Measurements from ENCODE around the gene LRRC51.

Gene LRRC51

DNA sequence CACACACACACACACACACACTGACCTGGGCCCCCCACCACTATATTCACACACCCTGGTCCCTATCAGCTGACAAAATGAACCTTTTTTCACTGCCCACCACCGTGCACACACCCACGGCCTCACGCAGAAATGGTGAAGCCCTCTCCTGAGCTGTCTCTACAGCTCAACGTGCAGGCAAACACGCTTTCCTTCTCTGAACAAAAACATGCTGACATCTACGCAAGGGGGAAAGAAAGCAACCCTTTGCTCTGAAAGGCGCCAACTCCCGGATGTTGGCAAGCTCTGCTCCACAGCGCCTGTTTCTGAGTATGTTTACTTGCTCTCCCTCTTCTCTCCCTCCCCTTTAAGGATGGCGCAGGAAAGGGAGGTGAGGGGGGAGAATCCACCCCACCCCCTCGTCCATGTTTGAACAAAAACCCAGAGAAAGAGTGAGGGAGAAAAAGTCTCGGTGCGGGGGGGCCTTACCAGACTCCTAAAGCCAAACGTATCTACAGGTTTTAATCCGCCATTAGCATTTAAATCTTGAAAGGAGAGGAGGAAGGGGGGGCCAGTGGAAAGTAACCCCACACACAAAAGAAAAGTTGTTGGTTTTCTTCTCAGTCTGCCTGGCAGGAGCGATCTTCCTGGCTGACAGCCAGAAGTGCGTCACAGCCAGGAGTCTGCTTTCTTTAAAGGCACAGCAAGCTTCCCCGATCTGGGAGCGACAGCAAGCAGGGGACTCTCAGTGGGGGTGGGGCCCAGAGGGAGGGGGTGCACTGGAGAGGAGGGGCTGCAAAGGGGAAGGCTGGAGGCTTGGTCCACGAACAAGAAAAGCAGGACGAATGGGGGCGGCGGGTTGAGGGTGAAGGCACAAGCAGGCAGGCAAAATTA is 39.9 kb upstream of the LRRC51 start:
- peak overlapping the region; percentile 97 for H3K27ac ChIP-seq
- TF ChIP-seq, protein P1, sequence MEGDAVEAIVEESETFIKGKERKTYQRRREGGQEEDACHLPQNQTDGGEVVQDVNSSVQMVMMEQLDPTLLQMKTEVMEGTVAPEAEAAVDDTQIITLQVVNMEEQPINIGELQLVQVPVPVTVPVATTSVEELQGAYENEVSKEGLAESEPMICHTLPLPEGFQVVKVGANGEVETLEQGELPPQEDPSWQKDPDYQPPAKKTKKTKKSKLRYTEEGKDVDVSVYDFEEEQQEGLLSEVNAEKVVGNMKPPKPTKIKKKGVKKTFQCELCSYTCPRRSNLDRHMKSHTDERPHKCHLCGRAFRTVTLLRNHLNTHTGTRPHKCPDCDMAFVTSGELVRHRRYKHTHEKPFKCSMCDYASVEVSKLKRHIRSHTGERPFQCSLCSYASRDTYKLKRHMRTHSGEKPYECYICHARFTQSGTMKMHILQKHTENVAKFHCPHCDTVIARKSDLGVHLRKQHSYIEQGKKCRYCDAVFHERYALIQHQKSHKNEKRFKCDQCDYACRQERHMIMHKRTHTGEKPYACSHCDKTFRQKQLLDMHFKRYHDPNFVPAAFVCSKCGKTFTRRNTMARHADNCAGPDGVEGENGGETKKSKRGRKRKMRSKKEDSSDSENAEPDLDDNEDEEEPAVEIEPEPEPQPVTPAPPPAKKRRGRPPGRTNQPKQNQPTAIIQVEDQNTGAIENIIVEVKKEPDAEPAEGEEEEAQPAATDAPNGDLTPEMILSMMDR (conservative IDR thresholded peaks at IDR 0.05), result no peak
- TF ChIP-seq ZFX (IDR thresholded peaks at IDR 0.05), result no peak

DNA sequence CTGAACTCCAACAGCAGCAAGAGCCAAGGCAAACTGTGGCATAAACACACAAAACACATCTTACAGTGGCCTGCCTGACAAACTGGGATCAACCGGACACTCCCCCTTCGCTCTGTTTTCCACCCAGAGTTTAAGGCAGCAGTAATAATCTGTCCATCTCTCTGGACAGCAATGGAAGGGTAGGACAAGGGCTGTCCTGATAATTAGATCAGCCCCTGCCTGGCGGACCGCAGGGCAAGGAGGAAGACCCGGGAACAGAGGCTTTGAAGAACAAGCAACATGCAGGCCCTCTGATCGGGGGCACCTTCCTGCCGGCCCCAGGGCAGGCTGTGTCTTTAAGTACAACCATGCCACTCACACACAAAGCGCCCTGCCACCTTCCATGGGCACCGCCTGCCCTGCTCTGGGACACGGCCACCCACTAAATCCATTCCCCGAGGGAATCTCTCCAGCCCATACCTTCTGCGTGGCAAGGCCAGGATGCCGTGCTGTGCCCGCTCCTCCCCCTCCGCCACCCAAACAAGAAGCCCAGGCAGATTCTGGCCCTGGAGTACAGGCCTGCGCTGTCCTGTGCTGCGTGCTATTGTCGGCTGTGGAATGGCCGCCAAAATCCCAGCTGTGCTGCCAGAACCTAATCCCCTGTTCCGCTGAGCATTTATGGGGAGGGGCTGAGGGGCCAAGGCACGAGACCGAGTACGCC is 39.1 kb upstream of the LRRC51 start:
- peak; percentile 46; the same call in 1 of the 2 replicates for TF ChIP-seq ZFX (IDR thresholded peaks at IDR 0.05)
- TF ChIP-seq, protein P1 (conservative IDR thresholded peaks at IDR 0.05), result no peak
- H3K27ac ChIP-seq, result peak overlapping the region; percentile 97

DNA sequence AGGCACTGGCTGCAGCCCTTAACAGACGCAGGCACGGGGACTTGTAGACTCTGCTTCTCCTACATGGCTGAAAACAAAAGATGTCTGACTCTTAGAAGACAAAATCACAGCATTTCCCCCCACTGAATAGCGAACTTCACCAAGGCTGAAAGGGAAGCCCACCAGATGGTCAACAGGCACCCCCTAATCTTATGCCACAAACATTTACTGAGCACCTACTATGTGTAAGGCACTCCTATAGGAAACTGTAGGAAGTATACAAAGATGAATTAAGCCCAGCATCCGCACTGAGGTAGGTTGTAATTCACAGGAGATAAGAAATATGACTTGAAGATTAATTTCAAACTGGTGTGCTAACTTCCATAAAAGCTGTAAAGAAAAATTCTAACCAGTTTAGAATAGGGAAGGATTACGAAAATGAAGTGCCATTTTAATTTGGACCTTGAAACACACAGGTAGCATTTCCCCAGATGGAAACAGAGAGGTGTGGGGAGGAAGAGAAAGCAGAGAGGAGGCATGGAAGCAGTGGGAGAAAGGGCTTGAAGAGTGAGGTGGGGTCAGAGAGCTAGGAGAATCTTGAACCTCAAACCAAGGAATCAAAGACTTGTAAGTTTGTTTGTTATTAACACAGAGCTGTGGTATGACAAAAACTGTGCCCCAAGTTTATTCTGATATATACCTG is 38.4 kb upstream of the LRRC51 start:
- H3K27ac ChIP-seq, result peak overlapping the region; percentile 97
- TF ChIP-seq, protein P1 (conservative IDR thresholded peaks at IDR 0.05), result no peak
- no peak for TF ChIP-seq ZFX (IDR thresholded peaks at IDR 0.05)

DNA sequence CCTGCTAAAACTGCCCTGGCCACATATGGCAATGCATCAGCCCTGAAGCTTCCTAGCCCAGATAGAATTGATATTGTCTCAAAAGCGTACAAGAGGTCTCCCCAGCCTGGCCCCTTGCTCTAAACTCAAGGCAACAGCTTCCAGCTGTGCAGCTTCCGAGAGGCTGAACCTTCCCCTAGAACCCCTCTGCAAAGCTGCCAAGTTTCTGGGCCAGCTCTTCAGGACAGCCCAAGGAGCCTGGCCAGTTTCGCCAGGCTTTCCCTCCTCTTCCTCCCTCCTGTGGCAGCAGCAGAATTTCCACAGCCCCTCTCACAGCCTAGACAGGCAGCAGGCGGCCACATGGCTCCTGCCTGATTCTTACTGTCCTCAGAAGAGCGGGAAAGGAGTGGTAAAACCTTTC is 34.8 kb upstream of the LRRC51 start:
- H3K27ac ChIP-seq, result no peak overlapping the region

DNA sequence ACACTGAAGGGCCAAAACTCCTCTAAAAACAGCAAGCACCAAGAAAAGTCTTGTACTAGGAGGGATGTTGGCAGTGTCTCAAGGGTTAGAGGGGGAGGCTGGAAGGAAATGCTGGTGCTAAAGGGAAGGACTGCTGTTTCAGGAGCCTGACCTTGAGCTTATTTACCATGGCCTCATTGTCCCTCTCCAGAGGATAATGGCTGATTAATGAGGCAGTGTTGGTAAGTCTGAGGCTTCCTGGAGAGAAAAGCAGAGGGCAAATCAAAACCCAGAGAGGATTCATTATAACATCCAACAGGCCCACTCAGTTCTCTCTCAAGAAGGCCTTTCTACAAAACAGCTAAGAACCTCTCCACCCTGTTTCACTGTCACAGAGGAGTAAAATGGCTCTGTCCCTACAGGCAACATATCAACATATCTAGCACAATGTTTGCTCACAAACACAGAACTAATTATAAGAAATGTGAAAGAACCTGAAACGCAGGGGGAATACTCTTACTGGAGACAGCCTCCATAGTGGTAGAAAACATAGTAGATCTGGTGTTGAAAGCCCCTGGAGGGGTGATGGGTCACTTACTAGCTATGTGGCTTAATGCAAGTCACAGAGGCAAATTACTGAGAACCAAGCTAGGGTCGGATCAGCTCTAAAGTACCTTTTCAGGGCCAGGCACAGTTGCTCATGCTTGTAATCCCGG is 31.7 kb upstream of the LRRC51 start:
- TF ChIP-seq, protein P1 (conservative IDR thresholded peaks at IDR 0.05), result no peak
- no peak for TF ChIP-seq ZFX (IDR thresholded peaks at IDR 0.05)
- no peak overlapping the region for H3K27ac ChIP-seq

More for the DNA sequence above, 34.8 kb upstream of the LRRC51 start:
- no peak for TF ChIP-seq ZFX (IDR thresholded peaks at IDR 0.05)
- TF ChIP-seq, protein P1 (conservative IDR thresholded peaks at IDR 0.05), result no peak

DNA sequence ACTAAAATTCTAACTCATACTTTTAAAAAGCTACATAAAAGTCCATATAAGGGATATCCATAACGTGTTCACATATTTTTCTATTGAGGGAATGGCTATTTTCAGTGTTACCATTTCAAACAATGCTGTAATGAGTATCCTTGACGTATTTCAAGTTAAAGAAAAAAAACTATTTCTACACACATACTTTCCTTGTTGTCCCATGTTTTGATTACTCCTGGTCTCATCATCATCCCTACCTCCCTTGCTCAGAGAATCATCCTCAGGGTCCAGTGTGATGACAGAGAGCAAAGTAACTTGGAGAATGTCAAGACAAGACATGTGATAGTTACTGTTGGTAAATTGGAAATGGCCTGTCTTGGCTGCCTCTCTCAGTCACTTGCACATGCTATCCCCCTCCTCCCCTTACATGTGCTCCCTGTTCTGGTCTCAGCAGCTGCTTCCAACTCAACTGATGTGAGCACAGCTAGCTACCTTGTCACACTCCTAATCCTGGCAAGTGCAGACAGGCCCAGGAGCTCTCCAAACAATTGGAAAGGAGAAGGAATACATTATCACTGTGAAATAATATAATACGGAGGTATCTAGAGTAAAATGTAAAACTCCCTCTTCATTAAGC is 22.1 kb upstream of the LRRC51 start:
- no peak overlapping the region for H3K27ac ChIP-seq
- TF ChIP-seq, protein P1 (conservative IDR thresholded peaks at IDR 0.05), result no peak
- TF ChIP-seq ZFX (IDR thresholded peaks at IDR 0.05), result no peak

Data from C4-2B (cell line).